ENCODE measurements around the gene C19orf81. TPM values are rescaled to one million over a fixed set of nuclear protein-coding genes. Genes with fewer than 3 reads are reported as not detected.
A peak's percentile ranks its signal among the peaks of the same experiment; 100 is the strongest.

Gene C19orf81
- total RNA-seq, 4 donors from 2014 or later: not detected

GRCh38 chr19:50636317-50637085 lies 12.7 kb upstream of the C19orf81 start:
- Histone ChIP-seq H3K27ac (no peak overlapping the region), H3K4me3 (no peak overlapping the region), H3K36me3 (no peaks in the 10 kb centered on the region), H3K27me3 (no peaks in the 10 kb centered on the region), H3K9me3 (peaks cover 0 to 3% of the 10 kb centered on the region in 2 donors), H3K4me1 (no peaks in the 10 kb centered on the region)
- no peak for DNase-seq
- intact Hi-C loops (cut with DNase I; ENCODE audit: low total_unique reads): no loop called here
- TF ChIP-seq POLR2A (IDR thresholded peaks at IDR 0.05) (no peak), CTCF (IDR thresholded peaks at IDR 0.05) (no peak)

GRCh38 chr19:50638600-50638999 lies 10.6 kb upstream of the C19orf81 start:
- TF ChIP-seq POLR2A (IDR thresholded peaks at IDR 0.05) (no peak), CTCF (IDR thresholded peaks at IDR 0.05) (no peak)
- no peak for DNase-seq
- Histone ChIP-seq H3K9me3 (peaks cover 0 to 3% of the 10 kb centered on the region in 2 donors), H3K27ac (no peak overlapping the region), H3K36me3 (no peaks in the 10 kb centered on the region), H3K4me3 (no peak overlapping the region), H3K27me3 (no peaks in the 10 kb centered on the region), H3K4me1 (no peaks in the 10 kb centered on the region)
- intact Hi-C loops (cut with DNase I; ENCODE audit: low total_unique reads): no loop called here

GRCh38 chr19:50639121-50640112 lies 9.8 kb upstream of the C19orf81 start, which contains the start of gene SYT3:
TSS of gene SYT3 (minus strand) at chr19:50639881. CDS start at chr19:50637411, 2,470 bp downstream.
- TF ChIP-seq CTCF (IDR thresholded peaks at IDR 0.05) (no peak), POLR2A (IDR thresholded peaks at IDR 0.05) (no peak)
- intact Hi-C loops (cut with DNase I; ENCODE audit: low total_unique reads): no loop called here
- Histone ChIP-seq H3K9me3 (no peaks in the 10 kb centered on the region), H3K27ac (no peak within 1 kb of the TSS), H3K36me3 (no peaks in the 10 kb centered on the region), H3K4me1 (no peaks in the 10 kb centered on the region), H3K27me3 (no peaks in the 10 kb centered on the region), H3K4me3 (peak within 1 kb of the TSS in 1 of 2 donors; percentile 32)
- peak in 1 of 2 donors; percentile 17 for DNase-seq

- Histone ChIP-seq H3K36me3 (no peaks in the 10 kb centered on the region), H3K9me3 (no peaks in the 10 kb centered on the region), H3K4me1 (no peaks in the 10 kb centered on the region), H3K4me3 (no peak overlapping the region), H3K27me3 (no peaks in the 10 kb centered on the region), H3K27ac (no peak overlapping the region)
- intact Hi-C loops (cut with DNase I; ENCODE audit: low total_unique reads): no loop called here
- DNase-seq: no peak
- TF ChIP-seq CTCF (IDR thresholded peaks at IDR 0.05) (no peak), POLR2A (IDR thresholded peaks at IDR 0.05) (no peak)
Measured at GRCh38 chr19:50640368-50640767, 8.9 kb upstream of the C19orf81 start.
